Uterus (tissue), 4 donors: ENCODE results near the gene KHSRP. TPM values are rescaled to one million over a fixed set of nuclear protein-coding genes. Genes with fewer than 3 reads are reported as not detected.

Experiments used
- DNase-seq, 2 donors: peaks; one replicate each; pipeline ENCODE4 v3.0.0-alpha.2; 2019 to 2020
- H3K27ac ChIP-seq, 2 donors: fragments of 200-600 bp; sonication (generic); 1 replicate in 1 of 2; 2 replicates in 1 of 2; pipeline ENCODE4 v1.5.1; 2016 to 2018
- H3K27me3 ChIP-seq, 2 donors: fragments of 200-600 bp; sonication (generic); one replicate each; pipeline ENCODE4 v1.5.1; 2018 to 2019; ENCODE audit warnings: control low read depth in 1 of 2
- H3K36me3 ChIP-seq, 2 donors: fragments of 200-600 bp; sonication (generic); one replicate each; pipeline ENCODE4 v1.5.1; 2019; ENCODE audit warnings: control low read depth in 1 of 2
- H3K4me1 ChIP-seq, 2 donors: fragments of 200-600 bp; sonication (generic); one replicate each; pipeline ENCODE4 v1.5.1; 2018 to 2019; ENCODE audit warnings: control low read depth in 1 of 2
- H3K4me3 ChIP-seq, 2 donors: fragments of 200-600 bp; sonication (generic); 1 replicate in 1 of 2; 2 replicates in 1 of 2; pipeline ENCODE4 v1.5.1; 2018 to 2019; ENCODE audit warnings: mild to moderate bottlenecking in 1 of 2
- H3K9me3 ChIP-seq, 2 donors: fragments of 200-600 bp; sonication (generic); one replicate each; pipeline ENCODE4 v1.5.1; 2019; ENCODE audit warnings: control low read depth in 1 of 2
- POLR2A ChIP-seq, 2 donors: fragments of 450-650 bp; IDR thresholded peaks; one replicate each; pipeline ENCODE4 v1.6.1; 2016; ENCODE audit warnings: antibody characterized with exemption in 2 of 2, mild to moderate bottlenecking in 1 of 2, moderate library complexity in 1 of 2
- intact Hi-C: fragments of 100-400 bp; cut with DNase I; formaldehyde crosslinking; loops from one replicate; pipeline ENCODE4 v1.15.1; 2023; ENCODE audit warnings: low total_unique reads
- total RNA-seq, 4 donors: library from RNA; depleted of rRNA in 3 of 4; stranded (reverse); fragments of >200 nt in 3 of 4; gene quantifications; one replicate each; pipeline versions ENCODE4 v1.1.0 to v1.2.4, GENCODE V29; 2014 to 2023
- TF ChIP-seq, protein P1 (sequence below), 4 experiments: fragments of 200-600 bp in 2 of 4; fragments of 450-650 bp in 2 of 4; sonication (generic) in 2 of 4; IDR thresholded peaks; one replicate each; pipeline ENCODE4 v1.5.1; 2016 to 2019; ENCODE audit warnings: antibody characterized with exemption in 4 of 4, mild to moderate bottlenecking in 2 of 4, moderate library complexity in 1 of 4
- donor health status: DM: yes; HTN: yes; CAD: no.

The KHSRP gene
- total RNA-seq, 4 donors from 2014 or later = 23.5 to 259 (median 66.5) TPM

DNA sequence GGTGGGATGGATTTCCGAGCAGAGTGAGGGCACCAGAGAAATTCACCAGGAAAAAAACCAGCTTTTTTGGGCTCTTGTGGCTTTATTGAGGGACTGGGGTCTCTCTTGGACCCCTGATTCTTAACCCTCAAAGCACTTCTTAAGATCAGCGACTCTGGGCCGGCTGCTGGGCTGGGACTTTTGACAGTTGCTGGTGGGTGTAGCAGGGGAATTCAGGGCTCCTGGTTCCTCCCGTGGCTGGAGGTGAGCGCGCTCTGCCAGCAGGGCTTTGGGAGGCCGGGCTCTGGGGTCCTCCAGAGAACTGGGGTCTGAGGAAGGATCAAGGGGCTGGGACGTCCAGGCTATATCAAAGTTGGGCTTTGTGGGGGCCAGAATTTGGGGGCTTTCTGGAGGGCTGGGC lies 42.8 kb upstream of the KHSRP start:
- H3K27me3 ChIP-seq = peaks cover 0 to 13% of the 10 kb centered on the region in 2 donors
- no peak for TF ChIP-seq POLR2A (IDR thresholded peaks at IDR 0.05)
- TF ChIP-seq, protein P1, sequence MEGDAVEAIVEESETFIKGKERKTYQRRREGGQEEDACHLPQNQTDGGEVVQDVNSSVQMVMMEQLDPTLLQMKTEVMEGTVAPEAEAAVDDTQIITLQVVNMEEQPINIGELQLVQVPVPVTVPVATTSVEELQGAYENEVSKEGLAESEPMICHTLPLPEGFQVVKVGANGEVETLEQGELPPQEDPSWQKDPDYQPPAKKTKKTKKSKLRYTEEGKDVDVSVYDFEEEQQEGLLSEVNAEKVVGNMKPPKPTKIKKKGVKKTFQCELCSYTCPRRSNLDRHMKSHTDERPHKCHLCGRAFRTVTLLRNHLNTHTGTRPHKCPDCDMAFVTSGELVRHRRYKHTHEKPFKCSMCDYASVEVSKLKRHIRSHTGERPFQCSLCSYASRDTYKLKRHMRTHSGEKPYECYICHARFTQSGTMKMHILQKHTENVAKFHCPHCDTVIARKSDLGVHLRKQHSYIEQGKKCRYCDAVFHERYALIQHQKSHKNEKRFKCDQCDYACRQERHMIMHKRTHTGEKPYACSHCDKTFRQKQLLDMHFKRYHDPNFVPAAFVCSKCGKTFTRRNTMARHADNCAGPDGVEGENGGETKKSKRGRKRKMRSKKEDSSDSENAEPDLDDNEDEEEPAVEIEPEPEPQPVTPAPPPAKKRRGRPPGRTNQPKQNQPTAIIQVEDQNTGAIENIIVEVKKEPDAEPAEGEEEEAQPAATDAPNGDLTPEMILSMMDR (IDR thresholded peaks at IDR 0.05) = no peak
- no peaks in the 10 kb centered on the region for H3K9me3 ChIP-seq
- H3K4me3 ChIP-seq = no peak overlapping the region
- H3K27ac ChIP-seq = no peak overlapping the region
- no peak for DNase-seq
- intact Hi-C loops = no loop called here
- H3K36me3 ChIP-seq = no peaks in the 10 kb centered on the region
- H3K4me1 ChIP-seq = no peaks in the 10 kb centered on the region

GRCh38 chr19:6466526-6467248 lies 42.1 kb upstream of the KHSRP start:
- no peaks in the 10 kb centered on the region for H3K4me1 ChIP-seq

DNA sequence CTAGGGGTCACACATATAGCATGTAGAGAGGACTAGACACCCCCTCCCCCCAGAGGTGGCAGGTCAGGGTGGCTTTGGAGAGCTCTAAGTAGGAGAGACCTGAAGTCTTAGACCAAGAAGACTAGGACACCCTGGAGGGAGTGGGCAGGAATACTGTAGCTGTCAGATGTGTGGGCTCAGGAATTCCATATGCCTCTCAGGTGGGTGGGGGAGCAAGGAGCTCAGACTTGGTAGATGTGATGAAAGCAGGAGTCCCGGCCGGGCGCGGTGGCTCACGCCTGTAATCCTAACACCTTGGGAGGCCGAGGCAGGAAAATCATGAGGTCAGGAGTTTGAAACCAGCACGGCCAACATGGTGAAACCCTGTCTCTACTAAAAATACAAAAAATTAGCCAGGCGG lies 41.1 kb upstream of the KHSRP start:
- no peak for DNase-seq
- TF ChIP-seq, protein P1 (IDR thresholded peaks at IDR 0.05) = no peak
- TF ChIP-seq POLR2A (IDR thresholded peaks at IDR 0.05) = no peak
- H3K4me3 ChIP-seq = no peak overlapping the region
- H3K9me3 ChIP-seq = no peaks in the 10 kb centered on the region
- H3K4me1 ChIP-seq = no peaks in the 10 kb centered on the region
- no peaks in the 10 kb centered on the region for H3K36me3 ChIP-seq
- H3K27me3 ChIP-seq = peaks cover 0 to 13% of the 10 kb centered on the region in 2 donors
- no peak overlapping the region for H3K27ac ChIP-seq
- intact Hi-C loops = no loop called here

More at GRCh38 chr19:6466526-6467248, 42.1 kb upstream of the KHSRP start:
- no peak for DNase-seq
- intact Hi-C loops = no loop called here
- TF ChIP-seq POLR2A (IDR thresholded peaks at IDR 0.05) = no peak
- TF ChIP-seq, protein P1 (IDR thresholded peaks at IDR 0.05) = no peak
- Histone ChIP-seq H3K36me3 (no peaks in the 10 kb centered on the region), H3K27me3 (peaks cover 0 to 13% of the 10 kb centered on the region in 2 donors), H3K27ac (no peak overlapping the region), H3K4me3 (no peak overlapping the region), H3K9me3 (no peaks in the 10 kb centered on the region)

- Histone ChIP-seq H3K27ac (no peak overlapping the region), H3K27me3 (peaks cover 0 to 13% of the 10 kb centered on the region in 2 donors), H3K36me3 (no peaks in the 10 kb centered on the region), H3K4me3 (no peak overlapping the region), H3K9me3 (no peaks in the 10 kb centered on the region), H3K4me1 (no peaks in the 10 kb centered on the region)
- no peak for TF ChIP-seq POLR2A (IDR thresholded peaks at IDR 0.05)
- TF ChIP-seq, protein P1 (IDR thresholded peaks at IDR 0.05) = no peak
- intact Hi-C loops = no loop called here
- DNase-seq = no peak
These were observed 40.4 kb upstream of the KHSRP start for GRCh38 chr19:6465006-6465405.

DNA sequence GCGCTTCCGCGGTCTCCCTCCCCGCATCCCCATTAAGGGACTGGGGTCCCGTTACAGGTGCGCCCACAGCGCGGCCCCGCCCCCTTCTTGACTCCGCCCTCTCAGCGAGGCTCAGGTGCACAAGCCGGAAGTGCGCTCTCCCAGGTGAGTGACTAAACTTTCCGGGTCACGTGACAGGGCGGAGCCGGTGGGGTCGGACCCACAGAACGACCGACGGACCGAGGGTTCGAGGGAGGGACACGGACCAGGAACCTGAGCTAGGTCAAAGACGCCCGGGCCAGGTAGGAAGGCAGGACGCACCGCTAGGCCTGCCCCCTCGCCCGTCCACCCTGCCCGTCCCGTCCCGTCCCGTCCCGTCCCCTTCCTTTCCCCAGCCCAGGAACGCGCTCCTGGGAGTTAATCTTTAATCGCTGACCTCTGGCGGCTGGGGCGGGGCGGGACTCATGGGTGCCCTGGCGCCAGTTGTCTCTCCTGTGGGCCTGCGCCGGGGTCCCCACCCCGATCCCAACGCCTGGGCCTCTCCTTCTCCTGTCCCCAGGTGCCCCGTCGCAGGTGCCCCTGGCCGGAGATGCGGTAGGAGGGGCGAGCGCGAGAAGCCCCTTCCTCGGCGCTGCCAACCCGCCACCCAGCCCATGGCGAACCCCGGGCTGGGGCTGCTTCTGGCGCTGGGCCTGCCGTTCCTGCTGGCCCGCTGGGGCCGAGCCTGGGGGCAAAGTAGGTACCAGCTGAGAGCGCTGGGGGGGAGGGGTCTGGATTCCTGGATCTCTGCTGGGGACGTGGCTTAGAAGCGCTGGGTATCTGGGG lies 39.7 kb upstream of the KHSRP start, which contains the start of gene CRB3:
CRB3 (plus strand) TSS at position 202 of the 804 bp plus-strand sequence; CDS start at position 633, 431 bp downstream.
- TF ChIP-seq POLR2A (IDR thresholded peaks at IDR 0.05) = peak in 1 of 2 donors; percentile 49
- TF ChIP-seq, protein P1 (IDR thresholded peaks at IDR 0.05) = no peak
- Histone ChIP-seq H3K4me3 (no peak within 1 kb of the TSS), H3K27ac (no peak within 1 kb of the TSS), H3K9me3 (no peaks in the 10 kb centered on the region), H3K36me3 (no peaks in the 10 kb centered on the region), H3K27me3 (peaks cover 0 to 13% of the 10 kb centered on the region in 2 donors), H3K4me1 (no peaks in the 10 kb centered on the region)
- DNase-seq = no peak
- intact Hi-C loops = no loop called here
